GM19193 (cell line): Measurements from ENCODE around the gene CRISPLD2.

Source experiments
- POLR2A ChIP-seq: IDR thresholded peaks from 4 replicates; pipeline ENCODE4 v1.6.1; 2011; ENCODE audit not compliant: insufficient read depth, insufficient read length; ENCODE audit errors: extremely low read depth

CRISPLD2 gene

GRCh38 chr16:84819644-84820304, at the start of gene CRISPLD2:
CRISPLD2 (plus strand) TSS chr16:84819985; CDS start chr16:84838496, 18,511 bp downstream.
- TF ChIP-seq POLR2A: no peak

GRCh38 chr16:84773312-84773711, 46.5 kb upstream of the CRISPLD2 start:
- TF ChIP-seq POLR2A: no peak

- no peak for TF ChIP-seq POLR2A
Observed at GRCh38 chr16:84774810-84775209, 45.0 kb upstream of the CRISPLD2 start.

GRCh38 chr16:84775262-84775810, 44.4 kb upstream of the CRISPLD2 start:
- TF ChIP-seq POLR2A: no peak

GRCh38 chr16:84777435-84777834, 42.4 kb upstream of the CRISPLD2 start:
- TF ChIP-seq POLR2A: no peak

GRCh38 chr16:84778720-84779119, 41.1 kb upstream of the CRISPLD2 start:
- TF ChIP-seq POLR2A: no peak

- TF ChIP-seq POLR2A: no peak
Observed at GRCh38 chr16:84780063-84780462, 39.7 kb upstream of the CRISPLD2 start.

- no peak for TF ChIP-seq POLR2A
Observed at GRCh38 chr16:84780544-84781376, 39.0 kb upstream of the CRISPLD2 start.

GRCh38 chr16:84782846-84783245, 36.9 kb upstream of the CRISPLD2 start:
- TF ChIP-seq POLR2A: no peak

GRCh38 chr16:84785843-84786581, 33.8 kb upstream of the CRISPLD2 start:
- TF ChIP-seq POLR2A: no peak

GRCh38 chr16:84786605-84787262, 33.1 kb upstream of the CRISPLD2 start:
- no peak for TF ChIP-seq POLR2A

- TF ChIP-seq POLR2A: no peak
Observed at GRCh38 chr16:84787263-84787622, 32.5 kb upstream of the CRISPLD2 start.

- no peak for TF ChIP-seq POLR2A
Observed at GRCh38 chr16:84788920-84789391, 30.8 kb upstream of the CRISPLD2 start.

- no peak for TF ChIP-seq POLR2A
Observed at GRCh38 chr16:84789431-84789830, 30.4 kb upstream of the CRISPLD2 start.

GRCh38 chr16:84790301-84790700, 29.5 kb upstream of the CRISPLD2 start:
- TF ChIP-seq POLR2A: no peak

GRCh38 chr16:84791088-84791487, 28.7 kb upstream of the CRISPLD2 start:
- no peak for TF ChIP-seq POLR2A
